ENCODE measurements around the gene CHST11. TPM values are rescaled to one million over a fixed set of nuclear protein-coding genes. Genes with fewer than 3 reads are reported as not detected.

Gene CHST11
- total and polyA plus RNA-seq, 9 of the 15 experiments (the other 6 are each of a cell fraction or from before 2014, with no cell fraction given): 2.3 to 38.7 (median 15.0) TPM

DNA sequence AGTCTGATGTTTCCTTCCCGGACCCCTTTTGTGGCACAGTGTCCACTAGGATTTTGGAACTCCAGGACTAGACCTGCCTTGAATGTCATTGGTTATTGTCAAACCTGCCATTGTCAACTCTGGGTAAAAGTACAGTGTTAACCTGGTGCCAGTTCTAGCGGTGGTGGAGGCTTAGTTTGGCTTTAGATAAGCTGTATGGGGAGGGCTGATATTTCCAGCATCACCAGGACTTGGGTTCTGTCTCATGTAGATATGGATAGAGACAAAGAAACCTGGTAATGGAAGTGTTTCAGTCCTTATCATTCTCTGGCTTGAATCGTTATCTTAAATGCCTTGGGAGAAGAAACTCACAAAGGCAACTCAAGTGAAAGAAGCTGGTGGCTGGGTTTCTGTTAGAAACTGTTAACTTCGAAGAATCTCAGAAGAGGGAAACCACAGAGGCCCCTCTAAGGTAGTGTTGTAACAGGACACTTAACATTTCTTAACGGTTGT lies 10.6 kb downstream of the CHST11 start (continued):
- TF ChIP-seq, protein P1, sequence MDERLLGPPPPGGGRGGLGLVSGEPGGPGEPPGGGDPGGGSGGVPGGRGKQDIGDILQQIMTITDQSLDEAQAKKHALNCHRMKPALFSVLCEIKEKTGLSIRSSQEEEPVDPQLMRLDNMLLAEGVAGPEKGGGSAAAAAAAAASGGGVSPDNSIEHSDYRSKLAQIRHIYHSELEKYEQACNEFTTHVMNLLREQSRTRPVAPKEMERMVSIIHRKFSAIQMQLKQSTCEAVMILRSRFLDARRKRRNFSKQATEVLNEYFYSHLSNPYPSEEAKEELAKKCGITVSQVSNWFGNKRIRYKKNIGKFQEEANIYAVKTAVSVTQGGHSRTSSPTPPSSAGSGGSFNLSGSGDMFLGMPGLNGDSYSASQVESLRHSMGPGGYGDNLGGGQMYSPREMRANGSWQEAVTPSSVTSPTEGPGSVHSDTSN (CRISPR knock-in tag; IDR thresholded peaks at IDR 0.05; ENCODE audit: low read depth): no peak
- TF ChIP-seq, protein P1 (tag; conservative IDR thresholded peaks at IDR 0.05; ENCODE audit: low read depth): no peak
- TF ChIP-seq, protein P2, sequence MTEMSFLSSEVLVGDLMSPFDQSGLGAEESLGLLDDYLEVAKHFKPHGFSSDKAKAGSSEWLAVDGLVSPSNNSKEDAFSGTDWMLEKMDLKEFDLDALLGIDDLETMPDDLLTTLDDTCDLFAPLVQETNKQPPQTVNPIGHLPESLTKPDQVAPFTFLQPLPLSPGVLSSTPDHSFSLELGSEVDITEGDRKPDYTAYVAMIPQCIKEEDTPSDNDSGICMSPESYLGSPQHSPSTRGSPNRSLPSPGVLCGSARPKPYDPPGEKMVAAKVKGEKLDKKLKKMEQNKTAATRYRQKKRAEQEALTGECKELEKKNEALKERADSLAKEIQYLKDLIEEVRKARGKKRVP (CRISPR knock-in tag; IDR thresholded peaks at IDR 0.05): peak; percentile 65; the same call in 1 of the 2 replicates
- TF ChIP-seq CBFA2T2 (conservative IDR thresholded peaks at IDR 0.05): peak; percentile 99
- TF ChIP-seq, protein P3, sequence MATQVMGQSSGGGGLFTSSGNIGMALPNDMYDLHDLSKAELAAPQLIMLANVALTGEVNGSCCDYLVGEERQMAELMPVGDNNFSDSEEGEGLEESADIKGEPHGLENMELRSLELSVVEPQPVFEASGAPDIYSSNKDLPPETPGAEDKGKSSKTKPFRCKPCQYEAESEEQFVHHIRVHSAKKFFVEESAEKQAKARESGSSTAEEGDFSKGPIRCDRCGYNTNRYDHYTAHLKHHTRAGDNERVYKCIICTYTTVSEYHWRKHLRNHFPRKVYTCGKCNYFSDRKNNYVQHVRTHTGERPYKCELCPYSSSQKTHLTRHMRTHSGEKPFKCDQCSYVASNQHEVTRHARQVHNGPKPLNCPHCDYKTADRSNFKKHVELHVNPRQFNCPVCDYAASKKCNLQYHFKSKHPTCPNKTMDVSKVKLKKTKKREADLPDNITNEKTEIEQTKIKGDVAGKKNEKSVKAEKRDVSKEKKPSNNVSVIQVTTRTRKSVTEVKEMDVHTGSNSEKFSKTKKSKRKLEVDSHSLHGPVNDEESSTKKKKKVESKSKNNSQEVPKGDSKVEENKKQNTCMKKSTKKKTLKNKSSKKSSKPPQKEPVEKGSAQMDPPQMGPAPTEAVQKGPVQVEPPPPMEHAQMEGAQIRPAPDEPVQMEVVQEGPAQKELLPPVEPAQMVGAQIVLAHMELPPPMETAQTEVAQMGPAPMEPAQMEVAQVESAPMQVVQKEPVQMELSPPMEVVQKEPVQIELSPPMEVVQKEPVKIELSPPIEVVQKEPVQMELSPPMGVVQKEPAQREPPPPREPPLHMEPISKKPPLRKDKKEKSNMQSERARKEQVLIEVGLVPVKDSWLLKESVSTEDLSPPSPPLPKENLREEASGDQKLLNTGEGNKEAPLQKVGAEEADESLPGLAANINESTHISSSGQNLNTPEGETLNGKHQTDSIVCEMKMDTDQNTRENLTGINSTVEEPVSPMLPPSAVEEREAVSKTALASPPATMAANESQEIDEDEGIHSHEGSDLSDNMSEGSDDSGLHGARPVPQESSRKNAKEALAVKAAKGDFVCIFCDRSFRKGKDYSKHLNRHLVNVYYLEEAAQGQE (IDR thresholded peaks at IDR 0.05; ENCODE audit: borderline replicate concordance): peak; percentile 26; the same call in 1 of the 2 replicates
- TF ChIP-seq, protein P3 (CRISPR knock-in tag; IDR thresholded peaks at IDR 0.05; ENCODE audit: low read depth): 0 out of 2 replicates have a peak, but pooled peaks have one; percentile 61
- TF ChIP-seq DIDO1 (tag; IDR thresholded peaks at IDR 0.05; ENCODE audit: low read depth): no peak
- peak; percentile 56; the same call in 1 of the 2 replicates for TF ChIP-seq RAD51 (IDR thresholded peaks at IDR 0.05; ENCODE audit: borderline replicate concordance, low read depth)
- TF ChIP-seq ETS2 (tag; IDR thresholded peaks at IDR 0.05; ENCODE audit: borderline replicate concordance, poor library complexity, severe bottlenecking): no peak
- no peak for TF ChIP-seq GABPB1 (CRISPR knock-in tag; IDR thresholded peaks at IDR 0.05)
- TF ChIP-seq ZKSCAN8 (CRISPR knock-in tag; IDR thresholded peaks at IDR 0.05): no peak; the same call in 1 of the 2 replicates
- peak; percentile 97 for TF ChIP-seq FOXM1 (IDR thresholded peaks at IDR 0.05; ENCODE audit: low read depth)
- TF ChIP-seq FOXM1 (CRISPR knock-in tag; IDR thresholded peaks at IDR 0.05; ENCODE audit: low read depth): no peak
- no peak for TF ChIP-seq ZNF316 (IDR thresholded peaks at IDR 0.05)
